ENCODE data around the gene ZDHHC8. TPM values are rescaled to one million over a fixed set of nuclear protein-coding genes. Genes with fewer than 3 reads are reported as not detected.
A peak's percentile ranks its signal among the peaks of the same experiment; 100 is the strongest.

The ZDHHC8 gene, protein sequence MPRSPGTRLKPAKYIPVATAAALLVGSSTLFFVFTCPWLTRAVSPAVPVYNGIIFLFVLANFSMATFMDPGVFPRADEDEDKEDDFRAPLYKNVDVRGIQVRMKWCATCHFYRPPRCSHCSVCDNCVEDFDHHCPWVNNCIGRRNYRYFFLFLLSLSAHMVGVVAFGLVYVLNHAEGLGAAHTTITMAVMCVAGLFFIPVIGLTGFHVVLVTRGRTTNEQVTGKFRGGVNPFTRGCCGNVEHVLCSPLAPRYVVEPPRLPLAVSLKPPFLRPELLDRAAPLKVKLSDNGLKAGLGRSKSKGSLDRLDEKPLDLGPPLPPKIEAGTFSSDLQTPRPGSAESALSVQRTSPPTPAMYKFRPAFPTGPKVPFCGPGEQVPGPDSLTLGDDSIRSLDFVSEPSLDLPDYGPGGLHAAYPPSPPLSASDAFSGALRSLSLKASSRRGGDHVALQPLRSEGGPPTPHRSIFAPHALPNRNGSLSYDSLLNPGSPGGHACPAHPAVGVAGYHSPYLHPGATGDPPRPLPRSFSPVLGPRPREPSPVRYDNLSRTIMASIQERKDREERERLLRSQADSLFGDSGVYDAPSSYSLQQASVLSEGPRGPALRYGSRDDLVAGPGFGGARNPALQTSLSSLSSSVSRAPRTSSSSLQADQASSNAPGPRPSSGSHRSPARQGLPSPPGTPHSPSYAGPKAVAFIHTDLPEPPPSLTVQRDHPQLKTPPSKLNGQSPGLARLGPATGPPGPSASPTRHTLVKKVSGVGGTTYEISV
- total RNA-seq (10 to 100 TPM; 24.3 to 71.5 (median 57.5) TPM), polyA plus RNA-seq (10 to 100 TPM; 12.7 to 37.8 (median 21.4) TPM)
- long read RNA-seq, donor 1, partial matches to known transcripts, result 6 of 8 reads
- long read RNA-seq, donor 1, other reads (novel, unspliced or antisense), result 0 of 8 reads
- long read RNA-seq, donor 2, partial matches to known transcripts, result 0 of 1 reads
- long read RNA-seq, donor 2, other reads (novel, unspliced or antisense), result 0 of 1 reads

DNA sequence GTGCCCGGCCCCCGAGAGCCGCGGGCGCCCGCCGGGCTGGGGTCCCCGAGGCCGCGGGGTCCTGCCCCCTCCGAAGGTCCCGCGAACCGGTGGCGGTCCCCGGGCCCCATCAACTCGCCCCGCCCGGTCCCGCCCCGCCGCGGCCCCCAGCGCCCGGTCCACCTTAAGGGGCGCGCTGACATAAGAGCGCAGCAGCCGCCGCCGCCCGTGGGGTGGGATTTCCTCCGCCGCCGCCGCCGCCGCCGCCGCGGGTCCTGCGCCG, at the start of gene ZDHHC8:
Gene ZDHHC8, plus strand, starts transcription at position 208 of the 262 bp plus-strand sequence. CDS start 144 bp downstream, outside the sequence.
- H3K4me3 ChIP-seq, result peak within 1 kb of the TSS; percentile 86 to 98 (median 92)
- WGBS, 5 donors, result 0 to 1% (median 0%) methylated on average over 3 to 43 of the region's 43 CpGs; no CpG with 5 or more reads in 1 of the 5 donors
- H3K27me3 ChIP-seq (replicated peaks in 1 of 7), result no peaks in the 10 kb centered on the region
- H3K9me3 ChIP-seq, result no peaks in the 10 kb centered on the region
- H3K27ac ChIP-seq, result peak within 1 kb of the TSS; percentile 77 to 96 (median 94)
- intact Hi-C loops (cut with DNase I; ENCODE audit: low total_unique reads), result no loop called here
- no peak for TF ChIP-seq POLR2AphosphoS5 (IDR thresholded peaks at IDR 0.05)
- TF ChIP-seq, protein P1, sequence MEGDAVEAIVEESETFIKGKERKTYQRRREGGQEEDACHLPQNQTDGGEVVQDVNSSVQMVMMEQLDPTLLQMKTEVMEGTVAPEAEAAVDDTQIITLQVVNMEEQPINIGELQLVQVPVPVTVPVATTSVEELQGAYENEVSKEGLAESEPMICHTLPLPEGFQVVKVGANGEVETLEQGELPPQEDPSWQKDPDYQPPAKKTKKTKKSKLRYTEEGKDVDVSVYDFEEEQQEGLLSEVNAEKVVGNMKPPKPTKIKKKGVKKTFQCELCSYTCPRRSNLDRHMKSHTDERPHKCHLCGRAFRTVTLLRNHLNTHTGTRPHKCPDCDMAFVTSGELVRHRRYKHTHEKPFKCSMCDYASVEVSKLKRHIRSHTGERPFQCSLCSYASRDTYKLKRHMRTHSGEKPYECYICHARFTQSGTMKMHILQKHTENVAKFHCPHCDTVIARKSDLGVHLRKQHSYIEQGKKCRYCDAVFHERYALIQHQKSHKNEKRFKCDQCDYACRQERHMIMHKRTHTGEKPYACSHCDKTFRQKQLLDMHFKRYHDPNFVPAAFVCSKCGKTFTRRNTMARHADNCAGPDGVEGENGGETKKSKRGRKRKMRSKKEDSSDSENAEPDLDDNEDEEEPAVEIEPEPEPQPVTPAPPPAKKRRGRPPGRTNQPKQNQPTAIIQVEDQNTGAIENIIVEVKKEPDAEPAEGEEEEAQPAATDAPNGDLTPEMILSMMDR (IDR thresholded peaks at IDR 0.05 in 8 of 11, conservative IDR thresholded peaks at IDR 0.05 in 3 of 11), result no peak
- TF ChIP-seq POLR2A (IDR thresholded peaks at IDR 0.05), result no peak
- H3K4me1 ChIP-seq, result peaks cover 13 to 71% (median 56%) of the 10 kb centered on the region in 6 donors
- H3K36me3 ChIP-seq, result peaks cover 0 to 18% (median 12%) of the 10 kb centered on the region in 6 donors
- DNase-seq, result peak; percentile 86

DNA sequence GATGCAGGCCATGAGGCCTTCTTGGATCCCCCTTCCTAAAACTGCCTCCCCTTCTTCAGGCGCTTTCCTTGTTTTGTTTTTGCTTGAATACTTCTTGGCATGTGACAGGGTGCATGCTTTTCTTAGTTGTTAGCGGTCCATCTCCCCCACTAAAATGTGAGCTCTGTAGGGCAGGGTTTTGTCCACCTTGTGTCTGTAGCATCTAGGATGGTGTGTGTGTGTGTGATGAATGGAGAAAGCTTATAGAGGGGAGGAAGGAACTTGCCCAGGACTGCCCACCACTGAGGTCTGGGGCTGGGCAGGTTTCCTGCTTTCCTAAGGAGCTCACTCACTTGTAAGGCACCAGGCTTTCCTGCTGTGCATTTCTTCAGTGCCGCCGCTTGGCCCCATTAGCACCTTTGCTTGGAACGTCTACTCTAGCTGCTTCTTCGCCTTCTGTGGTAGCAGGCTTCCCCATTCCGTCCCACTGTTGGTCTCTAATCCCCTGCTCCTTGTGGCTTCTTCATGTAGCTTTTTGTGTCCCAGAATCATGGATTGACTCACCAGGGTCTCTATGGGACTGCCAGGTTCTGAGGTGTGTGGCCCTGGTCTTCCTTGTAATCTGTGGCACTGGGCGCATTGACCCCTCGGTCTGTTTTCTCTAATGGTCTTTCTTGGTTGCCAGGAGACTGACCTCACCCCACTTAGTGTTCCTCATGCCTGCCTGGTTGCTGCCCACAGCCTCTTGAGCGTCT, 48.3 kb upstream of the ZDHHC8 start:
- no peak overlapping the region for H3K4me3 ChIP-seq
- H3K36me3 ChIP-seq, result peaks cover 2 to 33% (median 28%) of the 10 kb centered on the region in 6 donors
- peaks cover 18 to 74% (median 54%) of the 10 kb centered on the region in 6 donors for H3K4me1 ChIP-seq
- H3K27ac ChIP-seq, result peak overlapping the region in 3 of 8 donors; percentile 6 to 91 (median 23)
- peak; percentile 64 for DNase-seq
- TF ChIP-seq POLR2AphosphoS5 (IDR thresholded peaks at IDR 0.05) (no peak), POLR2A (IDR thresholded peaks at IDR 0.05) (no peak)
- TF ChIP-seq, protein P1 (IDR thresholded peaks at IDR 0.05 in 8 of 11, conservative IDR thresholded peaks at IDR 0.05 in 3 of 11), result no peak
- WGBS, 5 donors, result 76 to 89% (median 85%) methylated on average over 10 of the region's 10 CpGs
- intact Hi-C loops (cut with DNase I; ENCODE audit: low total_unique reads), result no loop called here
- no peaks in the 10 kb centered on the region for H3K27me3 ChIP-seq (replicated peaks in 1 of 7)
- H3K9me3 ChIP-seq, result no peaks in the 10 kb centered on the region

DNA sequence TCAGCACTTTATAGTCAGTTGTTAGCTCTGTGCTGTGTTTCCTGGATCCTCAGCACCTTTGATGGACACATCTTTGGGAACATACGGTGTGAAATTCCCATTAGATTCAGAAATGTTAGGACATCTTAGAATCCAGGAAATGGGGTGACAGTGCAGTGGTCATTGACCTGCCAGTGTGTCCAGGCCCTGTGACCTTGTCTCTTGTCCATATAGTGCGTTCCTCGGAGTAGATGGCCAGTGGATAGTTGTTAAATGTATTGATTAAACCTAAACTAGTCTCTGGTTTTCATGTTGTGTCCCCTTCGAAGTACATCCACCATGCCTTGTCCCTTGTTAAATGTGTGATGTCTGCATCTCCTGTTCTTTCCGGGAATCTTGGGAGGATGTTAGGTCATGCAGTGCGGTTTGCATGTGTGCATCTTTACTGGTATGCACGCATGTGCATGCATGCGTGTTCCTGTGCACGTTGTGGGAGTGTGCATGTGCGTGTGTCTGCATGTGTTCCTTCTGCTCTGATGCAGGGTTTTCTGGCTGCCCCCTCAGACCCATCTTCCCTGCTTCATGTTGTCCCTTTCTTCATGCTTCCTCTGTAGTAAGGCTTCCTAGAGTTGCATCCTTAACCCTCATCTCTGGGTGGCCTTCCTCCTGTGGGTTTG, 47.6 kb upstream of the ZDHHC8 start:
- peak; percentile 23 for DNase-seq
- H3K27ac ChIP-seq, result peak overlapping the region in 2 of 8 donors; percentile 7 to 16
- H3K9me3 ChIP-seq, result no peaks in the 10 kb centered on the region
- TF ChIP-seq POLR2AphosphoS5 (IDR thresholded peaks at IDR 0.05) (no peak), POLR2A (IDR thresholded peaks at IDR 0.05) (no peak)
- TF ChIP-seq, protein P1 (IDR thresholded peaks at IDR 0.05 in 8 of 11, conservative IDR thresholded peaks at IDR 0.05 in 3 of 11), result no peak
- 73 to 90% (median 81%) methylated on average over 10 of the region's 10 CpGs for WGBS, 5 donors
- intact Hi-C loops (cut with DNase I; ENCODE audit: low total_unique reads), result no loop called here
- no peaks in the 10 kb centered on the region for H3K27me3 ChIP-seq (replicated peaks in 1 of 7)
- peaks cover 2 to 40% (median 34%) of the 10 kb centered on the region in 6 donors for H3K36me3 ChIP-seq
- H3K4me1 ChIP-seq, result peaks cover 18 to 74% (median 52%) of the 10 kb centered on the region in 6 donors
- no peak overlapping the region for H3K4me3 ChIP-seq
